HG02642 (cell line): ENCODE measurements around the gene OGDH.
A peak's percentile ranks its signal among the peaks of the same experiment; 100 is the strongest.
"Not testable (repeated sequence)": the region's sequence is repeated elsewhere in the genome, so short reads cannot be mapped to it uniquely, and the experiment has no call there.

Experiments
- ATAC-seq: cut with Tn5 transposase; IDR thresholded peaks from one replicate; pipeline ENCODE4 v1.9.1; 2021; ENCODE audit warnings: mild to moderate bottlenecking; ENCODE audit not compliant: unreplicated experiment, poor library complexity

The OGDH gene

GRCh38 chr7:44576228-44576627 is 30.2 kb upstream of the OGDH start:
- no peak for ATAC-seq

- ATAC-seq: peak; percentile 35
Observed at GRCh38 chr7:44580945-44581878, 25.2 kb upstream of the OGDH start.

- ATAC-seq: peak; percentile 91
Observed at GRCh38 chr7:44581879-44582603, 24.4 kb upstream of the OGDH start, which contains the start of gene TMED4. TSS of gene TMED4 (minus strand) at chr7:44582231. CDS start at chr7:44582206, 25 bp downstream.

GRCh38 chr7:44583146-44583865 is 23.1 kb upstream of the OGDH start:
- no peak for ATAC-seq

- ATAC-seq: no peak
Observed at GRCh38 chr7:44587843-44588711, 18.4 kb upstream of the OGDH start.

- ATAC-seq: no peak
Observed at GRCh38 chr7:44590910-44591309, 15.5 kb upstream of the OGDH start.

GRCh38 chr7:44595934-44596635 is 10.3 kb upstream of the OGDH start:
- ATAC-seq: no peak

- ATAC-seq: not testable (repeated sequence)
Observed at GRCh38 chr7:44597181-44597580, 9.2 kb upstream of the OGDH start.

- no peak for ATAC-seq
Observed at GRCh38 chr7:44599222-44599621, 7.2 kb upstream of the OGDH start.

- ATAC-seq: no peak
Observed at GRCh38 chr7:44602576-44602910, 3.9 kb upstream of the OGDH start.

- ATAC-seq: no peak
Observed at GRCh38 chr7:44603193-44603592, 3.2 kb upstream of the OGDH start.

- ATAC-seq: no peak
Observed at GRCh38 chr7:44604941-44605340, 1.5 kb upstream of the OGDH start.

GRCh38 chr7:44607141-44608068 is 978 bp downstream of the OGDH start:
- no peak for ATAC-seq

GRCh38 chr7:44608916-44609648 is 2.7 kb downstream of the OGDH start:
- no peak for ATAC-seq

GRCh38 chr7:44609829-44610228 is 3.4 kb downstream of the OGDH start:
- ATAC-seq: no peak

GRCh38 chr7:44615149-44615611 is 8.8 kb downstream of the OGDH start:
- no peak for ATAC-seq

GRCh38 chr7:44615793-44616192 is 9.4 kb downstream of the OGDH start:
- ATAC-seq: no peak
